Endothelial cell of hepatic sinusoid (primary cell): ENCODE measurements around the gene TNFRSF8.

Experiments
- in situ Hi-C: cut with HindIII; loops from 2 replicates; pipeline ENCODE4 v1.10.0; 2017; ENCODE audit warnings: low sequenced_read_pairs

The TNFRSF8 gene

DNA sequence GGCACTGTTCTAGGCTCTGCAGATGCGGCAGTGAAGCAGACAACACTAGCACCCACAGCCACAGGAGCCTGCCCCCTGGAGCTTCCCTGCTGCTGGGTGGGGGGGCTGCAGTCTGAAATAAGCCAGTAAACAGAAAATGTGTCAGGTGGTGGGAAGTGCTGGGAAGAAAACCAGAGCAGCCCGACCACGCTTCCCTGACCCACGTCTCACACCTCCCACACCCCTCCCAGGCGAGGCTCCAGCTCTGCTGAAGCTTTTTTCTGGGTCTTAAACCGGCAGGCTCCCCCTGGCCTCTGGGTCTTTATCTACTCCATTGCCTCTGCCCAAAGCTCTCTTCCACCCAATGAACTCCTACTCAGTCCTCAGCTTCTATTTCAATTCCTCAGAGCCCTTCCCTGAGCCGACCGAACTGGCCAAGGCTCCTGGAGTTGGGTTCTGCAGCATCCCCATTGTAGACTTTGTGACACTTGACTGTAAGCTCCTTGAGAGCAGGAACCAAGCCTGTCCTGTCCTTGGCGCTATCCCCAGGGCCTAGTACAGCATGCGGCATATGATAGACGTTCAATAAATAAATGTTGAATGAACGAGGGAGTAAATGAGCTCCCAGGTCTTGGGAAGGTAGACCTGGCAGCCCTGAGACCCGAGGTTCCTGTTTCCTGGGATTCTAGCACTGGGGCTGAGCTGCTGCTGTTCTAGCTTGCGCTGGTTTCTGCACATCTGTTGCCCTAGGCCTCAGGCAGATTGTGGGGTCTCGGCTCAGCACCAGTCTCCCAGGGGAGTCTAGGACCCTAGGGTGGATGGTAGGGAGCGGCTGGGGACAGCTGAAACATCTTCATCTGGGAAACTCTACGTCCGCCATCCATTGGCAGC is 25.4 kb upstream of the TNFRSF8 start:
- in situ Hi-C loops = loop anchor here (25.0 kb wide), 1 partner anchor 175 kb away; the partner anchor contains the start of gene NPPB

DNA sequence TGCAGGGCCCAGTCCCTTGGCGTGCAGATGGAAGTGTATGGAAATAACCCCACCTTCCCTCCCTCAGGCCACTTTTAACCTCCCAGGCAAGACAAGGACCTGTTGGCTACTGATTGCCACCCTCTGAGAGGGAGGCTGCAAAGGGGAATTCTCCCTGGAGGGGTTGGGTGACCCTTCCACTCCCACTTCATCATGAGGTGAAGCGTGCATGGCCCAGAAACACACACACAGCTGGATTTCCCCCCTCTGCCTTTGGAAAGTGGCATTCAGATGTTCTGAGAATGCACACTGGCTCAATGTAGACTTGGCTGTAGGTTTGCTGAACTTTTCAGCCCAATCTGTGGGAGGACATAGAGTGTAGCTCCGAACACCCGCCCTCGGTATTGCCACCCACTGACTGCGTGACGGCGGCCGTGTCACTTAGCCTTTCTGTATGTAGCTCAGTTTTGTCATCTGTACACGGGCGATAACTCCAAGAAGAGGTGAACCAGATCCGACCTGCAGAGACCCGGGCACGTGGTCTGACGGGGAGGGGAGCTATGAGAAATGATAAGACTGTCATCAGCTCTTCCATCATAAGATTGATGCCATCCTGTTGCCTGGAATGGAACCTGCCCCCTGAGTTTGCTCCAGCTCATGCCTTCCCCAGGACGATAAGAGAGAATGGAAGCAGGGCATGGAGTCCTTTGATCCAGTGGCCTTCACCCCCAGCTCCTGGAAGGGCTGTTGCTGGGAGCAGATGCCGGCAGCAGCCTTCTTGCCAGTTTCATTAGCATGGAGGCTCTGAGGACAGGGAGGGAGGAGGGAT is 24.5 kb upstream of the TNFRSF8 start:
- in situ Hi-C loops = loop anchor here (25.0 kb wide), 1 partner anchor 176 kb away; the partner anchor contains the start of gene NPPB

DNA sequence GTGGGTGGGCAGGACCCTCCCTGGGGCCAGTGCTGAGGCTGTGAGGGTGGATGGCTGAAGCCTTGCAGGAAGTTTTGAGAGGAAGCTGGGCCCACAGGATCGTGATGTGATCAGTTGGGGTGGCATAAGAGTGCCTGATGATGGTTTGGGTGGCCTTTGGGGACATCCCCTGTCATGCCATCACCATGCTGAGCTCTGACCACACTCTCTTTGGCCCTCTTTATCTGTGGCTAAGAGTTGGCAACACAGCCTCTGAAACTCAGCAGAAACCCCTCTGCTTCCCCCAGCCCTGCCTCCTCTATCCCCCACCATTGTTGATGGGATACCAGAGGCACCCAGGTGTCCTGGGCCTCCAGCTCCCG is 24.0 kb upstream of the TNFRSF8 start:
- in situ Hi-C loops = loop anchor here (25.0 kb wide), 1 partner anchor 177 kb away; the partner anchor contains the start of gene NPPB

DNA sequence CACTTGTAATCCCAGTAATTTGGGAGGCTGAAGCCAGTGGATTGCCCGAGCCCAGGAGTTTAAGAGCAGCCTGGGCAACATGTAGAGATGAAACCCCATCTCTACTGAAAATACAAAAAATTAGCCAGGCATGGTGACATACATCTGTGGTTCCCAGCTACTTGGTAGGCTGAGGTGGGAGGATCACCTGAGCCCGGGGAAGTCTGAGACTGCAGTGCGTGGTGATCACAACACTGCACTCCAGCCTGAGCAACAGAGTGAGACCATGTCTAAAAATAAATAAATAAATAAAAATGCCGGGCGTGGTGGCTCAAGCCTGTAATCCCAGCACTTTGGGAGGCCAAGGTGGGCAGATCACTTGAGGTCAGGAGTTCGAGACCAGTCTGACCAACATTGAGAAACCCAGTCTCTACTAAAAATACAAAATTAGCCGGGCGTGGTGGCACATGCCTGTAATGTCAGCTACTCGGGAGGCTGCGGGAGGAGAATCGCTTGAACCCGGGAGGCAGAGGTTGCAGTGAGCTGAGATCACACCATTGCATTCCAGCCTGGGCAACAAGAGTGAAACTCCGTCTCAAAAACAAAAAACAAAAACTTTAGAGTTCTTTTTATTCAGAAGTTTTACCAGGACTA is 23.2 kb upstream of the TNFRSF8 start:
- in situ Hi-C loops = loop anchor here (25.0 kb wide), 1 partner anchor 178 kb away; the partner anchor contains the start of gene NPPB

DNA sequence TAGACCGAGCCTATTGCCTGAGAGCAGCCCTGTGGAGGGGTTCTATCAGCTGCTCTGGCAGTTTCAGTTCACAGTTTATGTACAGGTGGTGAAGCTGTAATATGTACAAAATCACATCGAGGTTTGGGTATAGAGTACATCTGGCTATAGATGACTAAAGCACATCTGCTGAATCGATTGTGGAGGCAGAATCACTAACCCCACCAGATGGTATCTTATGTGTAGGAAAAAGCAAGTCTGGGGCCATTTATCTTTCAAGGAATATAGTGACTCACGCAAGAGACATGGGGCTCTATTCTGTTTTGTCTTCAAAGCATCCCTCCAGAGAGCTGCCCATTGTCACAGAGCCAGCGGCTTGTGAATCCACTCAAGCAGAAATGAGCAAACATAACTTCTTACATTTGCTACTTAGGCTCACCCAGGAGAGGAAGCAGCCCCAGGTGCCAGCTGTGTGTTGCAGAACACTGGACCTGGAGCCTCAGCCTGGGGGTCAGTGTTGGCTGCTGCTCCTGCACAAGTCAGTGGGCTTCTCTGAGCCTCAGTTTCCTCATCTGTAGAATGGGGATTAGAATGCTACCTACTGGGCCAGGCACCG is 22.5 kb upstream of the TNFRSF8 start:
- in situ Hi-C loops = loop anchor here (25.0 kb wide), 1 partner anchor 178 kb away; the partner anchor contains the start of gene NPPB

DNA sequence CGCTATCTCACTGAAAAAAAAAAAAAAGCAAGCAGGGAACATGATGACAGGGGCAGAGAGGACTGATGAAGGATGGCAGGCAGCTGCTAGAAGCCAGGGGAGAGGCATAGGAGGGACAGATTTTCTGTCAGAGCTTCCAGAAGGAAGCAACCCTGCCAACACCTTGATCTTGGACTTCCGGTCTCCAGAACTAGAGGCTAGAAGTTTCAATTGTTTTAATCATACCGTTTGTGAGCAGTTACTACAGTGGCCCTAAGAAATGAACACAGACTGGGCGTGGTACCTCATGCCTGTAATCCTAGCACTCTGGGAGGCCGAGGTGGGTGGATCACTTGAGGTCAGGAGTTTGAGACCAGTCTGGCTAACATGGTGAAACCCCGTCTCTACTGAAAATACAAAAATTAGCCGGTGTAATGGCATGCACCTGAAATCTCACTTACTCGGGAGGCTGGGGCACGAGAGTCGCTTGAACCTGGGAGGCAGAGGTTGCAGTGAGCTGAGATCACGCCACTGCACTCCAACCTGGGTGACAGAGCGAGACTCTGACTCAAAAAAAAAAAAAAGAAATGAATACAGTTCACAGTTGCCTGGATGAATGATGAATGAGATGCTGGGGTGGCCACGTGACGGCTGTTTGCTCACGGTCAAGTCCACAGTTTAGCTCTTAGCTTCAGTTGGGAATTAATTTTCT is 18.8 kb upstream of the TNFRSF8 start:
- in situ Hi-C loops = loop anchor here (25.0 kb wide), 1 partner anchor 182 kb away; the partner anchor contains the start of gene NPPB

DNA sequence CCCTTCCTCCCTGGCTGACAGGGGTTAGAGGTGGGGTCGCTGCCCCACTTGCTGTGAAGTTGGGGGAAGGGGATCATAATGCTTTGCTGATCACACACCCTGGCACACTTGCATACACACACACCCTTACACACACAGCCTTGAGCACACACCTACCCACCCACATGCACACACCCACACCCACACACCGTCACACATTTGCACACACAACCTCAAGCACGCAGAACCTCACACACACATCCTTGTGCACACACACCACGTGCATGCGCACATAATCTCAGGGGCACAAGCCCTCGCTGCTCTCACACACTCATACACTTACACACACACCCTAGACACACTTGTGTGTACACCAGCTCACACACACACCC is 16.4 kb upstream of the TNFRSF8 start:
- in situ Hi-C loops = loop anchor here (25.0 kb wide), 1 partner anchor 184 kb away; the partner anchor contains the start of gene NPPB

DNA sequence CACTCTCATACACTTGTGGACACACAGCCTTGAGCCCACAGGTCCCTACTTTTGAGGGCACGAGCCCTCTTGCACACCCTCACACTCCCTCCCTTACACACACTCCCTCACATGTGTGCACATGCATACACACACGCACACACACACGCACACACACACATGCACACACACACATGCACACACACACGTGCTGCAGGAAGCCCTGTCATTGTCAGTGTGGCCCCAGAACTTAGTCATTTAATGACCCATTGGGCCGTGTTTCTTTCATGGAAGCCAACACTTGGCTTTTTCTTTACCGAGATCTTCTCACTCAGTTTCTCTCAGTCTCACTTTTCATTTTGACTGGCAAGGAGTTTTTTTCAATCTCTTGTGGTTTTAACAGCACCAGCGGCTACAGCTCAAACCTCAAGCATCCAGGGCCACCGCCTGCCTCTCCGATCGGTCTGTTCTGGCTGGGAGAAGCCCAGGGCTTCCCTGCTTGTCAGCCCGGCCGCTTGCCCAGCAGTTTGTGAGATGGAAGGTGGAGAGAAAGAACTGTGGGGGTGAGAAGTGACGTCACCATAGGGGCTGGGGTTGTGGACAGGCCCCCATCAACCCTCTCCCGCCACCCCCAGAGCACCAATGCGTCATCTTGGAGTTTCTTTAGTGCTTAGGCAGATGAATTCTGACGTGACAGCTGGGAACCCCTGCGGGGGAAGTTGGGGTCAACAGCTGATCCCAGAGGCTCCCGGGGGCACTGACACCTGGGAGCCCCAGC is 15.8 kb upstream of the TNFRSF8 start:
- in situ Hi-C loops = loop anchor here (25.0 kb wide), 1 partner anchor 185 kb away; the partner anchor contains the start of gene NPPB

DNA sequence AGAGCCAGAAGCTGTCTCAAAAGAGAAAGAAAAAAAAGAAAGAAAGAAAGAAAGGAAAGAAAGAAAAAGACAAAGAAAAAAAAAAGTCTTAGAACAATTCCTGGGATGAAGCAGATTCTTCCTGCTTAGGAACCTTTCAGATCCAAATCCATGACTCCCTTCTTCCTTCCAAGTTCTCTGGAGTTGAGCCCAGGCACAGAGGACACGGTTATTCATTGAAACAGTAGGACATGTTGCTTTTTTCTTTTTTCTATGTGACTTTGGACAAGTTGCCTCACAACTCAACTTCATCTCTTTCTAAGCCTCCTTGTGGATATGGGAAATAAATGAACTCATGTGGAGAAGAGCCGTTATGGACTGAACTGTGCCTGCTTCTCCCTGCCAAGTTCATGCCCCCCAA is 14.7 kb upstream of the TNFRSF8 start:
- in situ Hi-C loops = loop anchor here (25.0 kb wide), 1 partner anchor 186 kb away; the partner anchor contains the start of gene NPPB

DNA sequence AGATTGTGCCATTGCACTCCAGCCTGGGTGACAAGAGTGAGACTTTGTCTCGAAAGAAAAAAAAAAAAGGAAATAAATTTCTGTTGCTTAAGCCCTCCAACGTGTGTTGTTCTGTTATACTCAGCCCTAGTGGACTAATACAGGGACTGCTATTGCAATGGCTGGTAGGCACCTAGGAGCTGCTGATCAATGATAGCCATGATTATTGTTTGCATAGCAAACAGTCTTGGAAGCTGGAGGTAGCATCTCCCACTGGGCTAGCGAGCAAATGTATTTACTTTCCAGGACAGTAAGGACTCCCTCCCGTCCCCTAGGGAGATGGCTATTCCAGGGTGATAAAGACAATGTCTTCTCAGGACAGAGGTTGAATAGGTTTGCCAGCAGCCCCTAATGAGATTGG is 13.5 kb upstream of the TNFRSF8 start:
- in situ Hi-C loops = loop anchor here (25.0 kb wide), 1 partner anchor 187 kb away; the partner anchor contains the start of gene NPPB

DNA sequence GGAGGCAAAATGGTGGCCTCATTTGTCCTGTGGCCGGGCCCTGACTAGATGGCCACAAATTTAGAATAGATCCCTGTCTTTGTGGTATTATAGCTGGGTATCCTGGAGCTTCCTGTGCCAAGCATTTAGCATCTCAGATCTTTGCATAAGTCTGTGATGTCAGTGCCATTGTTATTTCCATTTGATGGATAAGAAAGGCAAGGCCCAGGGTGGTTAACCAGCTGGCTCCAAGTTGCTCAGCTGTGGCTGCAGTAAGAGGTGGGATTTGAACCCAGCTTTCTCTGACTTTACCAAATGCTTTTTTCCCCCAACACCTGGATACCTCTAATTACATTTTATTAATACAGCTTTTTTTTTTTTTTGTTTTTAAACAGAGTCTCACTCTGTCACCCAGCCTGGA is 11.7 kb upstream of the TNFRSF8 start:
- in situ Hi-C loops = no loop called here

DNA sequence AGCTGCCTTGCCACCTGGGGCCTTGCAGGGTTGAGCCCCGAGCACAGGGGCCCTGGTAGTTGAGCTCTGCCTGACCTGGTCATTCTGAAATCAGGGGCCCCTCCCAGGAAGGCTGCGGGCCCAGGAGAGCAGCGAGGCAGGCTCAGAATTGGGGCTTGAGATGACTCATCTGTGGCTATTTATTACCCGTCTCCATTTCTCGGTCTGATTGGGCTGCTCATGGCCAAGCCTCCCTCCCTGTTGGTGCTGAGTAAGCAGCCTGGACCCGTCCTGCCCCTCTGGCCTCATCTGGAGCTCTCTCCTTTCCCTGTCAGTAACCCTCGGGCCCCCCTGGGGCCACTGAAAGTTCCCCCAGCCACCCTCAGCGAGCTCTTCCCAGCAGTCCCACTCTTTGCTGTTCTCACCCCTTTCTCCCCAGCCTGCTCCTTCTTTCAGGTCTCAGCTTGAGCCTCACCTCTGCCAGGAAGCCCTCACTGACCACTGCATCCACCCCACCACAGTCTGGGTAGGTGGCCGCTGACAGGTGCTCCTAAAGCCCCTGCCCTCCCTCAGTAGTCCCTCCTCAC is 11.0 kb upstream of the TNFRSF8 start:
- in situ Hi-C loops = no loop called here

DNA sequence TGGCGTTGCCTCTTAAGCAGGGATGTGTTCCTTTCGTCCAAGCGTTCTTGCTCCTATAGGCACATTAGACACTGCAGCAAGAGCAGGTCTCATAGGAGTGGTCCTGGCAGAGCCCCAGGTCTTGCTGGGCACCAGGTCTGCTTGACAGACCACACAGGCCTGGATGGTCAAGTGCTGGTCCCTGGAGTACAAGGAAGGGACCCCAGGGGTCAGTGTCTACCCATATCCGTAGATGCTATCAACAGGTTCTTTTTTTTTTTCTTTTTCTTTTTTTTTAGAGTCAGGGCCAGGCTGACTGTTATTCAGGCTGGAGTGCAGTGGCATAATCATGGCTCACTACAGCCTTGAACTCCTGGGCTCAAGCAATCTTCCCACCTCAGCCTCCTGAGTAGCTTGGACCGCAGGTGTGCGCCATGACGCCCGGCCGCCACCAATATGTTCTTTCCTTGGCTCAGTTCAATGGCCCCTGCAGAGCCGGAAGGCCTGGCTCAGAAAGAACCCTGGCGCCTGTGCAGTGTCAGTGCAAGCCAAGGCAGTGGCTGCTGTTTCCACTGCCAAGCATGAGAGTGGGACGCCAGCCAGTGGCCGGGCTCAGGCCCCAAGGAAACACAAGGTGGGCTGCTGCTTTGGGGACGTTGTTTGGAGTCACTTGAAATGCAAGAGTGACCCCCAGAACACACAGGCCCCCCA is 10.0 kb upstream of the TNFRSF8 start:
- in situ Hi-C loops = no loop called here

DNA sequence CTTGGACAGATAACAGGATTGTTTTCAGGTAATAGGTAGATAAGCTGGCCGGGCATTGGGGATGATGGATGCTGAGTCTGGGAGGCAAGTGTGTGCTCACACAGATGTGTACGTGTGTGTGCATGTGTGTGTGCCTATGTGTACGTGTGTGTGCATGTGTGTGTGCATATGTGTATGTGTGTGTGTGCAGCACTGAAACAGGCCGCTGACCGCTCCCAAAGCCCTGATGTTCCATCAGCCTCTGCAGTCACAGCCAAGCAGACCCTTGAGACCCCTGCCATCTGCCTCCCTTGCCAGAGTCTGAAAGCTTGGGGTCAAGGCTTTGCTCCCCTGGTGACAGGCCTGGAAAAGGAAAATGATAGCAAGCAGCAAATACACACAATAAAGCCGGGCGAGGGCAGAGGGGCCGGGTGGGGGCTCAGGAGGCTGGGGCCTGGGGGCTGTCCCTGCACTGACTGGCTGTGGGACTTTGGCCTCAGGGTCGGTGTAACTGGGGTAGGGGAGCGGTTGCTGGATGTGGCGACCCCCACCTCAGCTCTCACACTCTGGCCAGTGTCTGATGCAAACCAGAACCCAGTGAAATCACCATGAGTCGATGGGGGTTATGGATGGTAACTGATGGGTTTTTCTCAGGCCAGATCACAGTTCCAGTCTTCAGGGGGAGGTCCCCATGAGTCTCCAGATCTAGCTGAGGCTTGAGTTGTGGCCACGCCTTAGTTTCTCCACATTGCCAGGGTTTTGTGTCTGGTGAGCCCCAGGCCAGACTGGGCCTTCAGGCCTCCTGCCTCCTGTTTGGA is 9.2 kb upstream of the TNFRSF8 start:
- in situ Hi-C loops = no loop called here

DNA sequence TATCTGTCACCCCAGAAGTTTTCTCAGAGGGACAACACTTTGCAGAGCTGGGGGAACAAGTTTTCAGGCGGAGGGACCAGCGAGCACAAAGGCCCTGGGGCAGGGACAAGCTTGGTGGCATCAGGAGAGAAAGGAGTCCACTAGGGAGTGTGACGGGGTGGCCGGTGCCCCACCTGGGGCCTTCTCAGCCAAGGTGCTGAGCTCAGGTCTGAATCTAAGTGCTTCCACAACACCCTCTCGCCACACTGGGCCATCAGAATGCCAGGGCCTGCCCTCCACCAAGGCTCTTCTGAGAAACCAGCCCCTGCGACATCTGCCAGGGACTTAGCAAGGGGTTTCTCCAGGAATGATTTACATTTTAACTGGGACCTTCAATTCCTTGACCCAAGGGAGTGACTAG is 7.8 kb upstream of the TNFRSF8 start:
- in situ Hi-C loops = no loop called here

DNA sequence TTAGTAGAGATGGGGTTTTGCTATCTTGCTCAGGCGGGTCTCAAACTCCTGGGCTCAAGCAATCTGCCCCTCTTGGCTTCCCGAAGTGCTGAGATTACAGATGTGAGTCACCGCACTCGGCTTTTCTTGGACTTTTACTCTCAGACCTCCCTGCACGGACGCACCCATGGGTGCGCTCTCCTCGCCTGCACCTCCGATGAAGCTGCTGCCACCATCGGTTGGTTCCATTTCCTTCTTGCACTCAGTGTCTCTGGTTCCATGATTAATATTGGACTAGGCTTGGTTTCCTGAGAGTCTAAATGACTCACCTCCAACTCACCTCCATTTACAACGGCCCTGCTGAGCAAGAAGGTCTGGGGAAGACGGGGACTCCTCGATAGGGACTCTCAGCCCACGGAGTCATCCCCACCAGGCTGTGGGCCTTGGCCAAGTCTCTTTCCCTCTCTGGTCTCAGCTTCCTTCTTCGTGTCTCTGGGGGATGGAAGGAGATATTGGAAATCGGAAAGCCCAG is 6.7 kb upstream of the TNFRSF8 start:
- in situ Hi-C loops = no loop called here

DNA sequence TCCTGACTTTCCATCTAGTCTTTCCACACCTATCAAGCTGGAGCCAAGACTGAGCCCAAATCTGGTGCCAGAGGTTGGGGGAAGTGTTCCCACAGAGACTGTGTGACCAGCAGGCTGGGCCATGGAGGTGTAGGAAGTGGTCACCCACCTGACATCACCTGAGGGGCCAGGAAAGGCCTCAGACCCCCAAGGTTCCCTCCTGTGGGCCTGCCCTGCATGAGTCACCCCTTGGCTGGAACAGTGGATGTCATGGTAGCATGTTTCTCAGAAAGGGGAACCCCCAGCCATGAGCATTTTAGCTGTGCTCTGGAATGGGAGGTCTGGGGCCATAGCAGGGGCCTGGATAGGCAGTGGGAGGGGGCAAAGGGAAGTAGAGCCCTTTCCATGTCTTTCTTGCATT is 5.7 kb upstream of the TNFRSF8 start:
- in situ Hi-C loops = no loop called here
